H1 (cell line): Measurements from ENCODE around the gene E2F3. TPM values are rescaled to one million over a fixed set of nuclear protein-coding genes. Genes with fewer than 3 reads are reported as not detected.

Source experiments
- CTCF ChIA-PET: fragments of 300-600 bp; sonication (Branson Sonifier 250); formaldehyde crosslinking; loops from one replicate; lab custom pipeline; 2021; ENCODE audit not compliant: partially characterized antibody; lab: Charles Lee
- POLR2A ChIA-PET: fragments of 300-600 bp; sonication (Branson Sonifier 250); formaldehyde crosslinking; loops from one replicate; lab custom pipeline; 2021; ENCODE audit warnings: inconsistent platforms; ENCODE audit not compliant: partially characterized antibody; lab: Charles Lee
- DNase-seq, 2 experiments: peaks; one replicate each; pipeline versions ENCODE4 v3.0.0 to v3.0.0-alpha.2; 2010 to 2022; ENCODE audit warnings: low spot score in 2 of 2, low read depth in 1 of 2, mixed read lengths in 1 of 2
- FAIRE-seq: peaks from 2 replicates; lab custom pipeline; 2011; peaks lifted over from hg19 to GRCh38; lab: Jason Lieb, UNC
- H2AFZ ChIP-seq: 2 replicates; pipeline ENCODE4 v1.8.1; 2012; ENCODE audit warnings: low read length, inconsistent platforms
- H2AK5ac ChIP-seq: 2 replicates; pipeline ENCODE4 v1.6.1; 2013; ENCODE audit warnings: low read depth, low read length
- H2BK120ac ChIP-seq: replicated peaks from 2 replicates; pipeline ENCODE3; 2013; ENCODE audit warnings: low read depth, low read length, inconsistent platforms
- H2BK12ac ChIP-seq: 2 replicates; pipeline ENCODE4 v1.6.1; 2013; ENCODE audit warnings: low read depth, low read length
- H2BK15ac ChIP-seq: 2 replicates; pipeline ENCODE4 v1.6.1; 2013; ENCODE audit warnings: low read length
- H2BK20ac ChIP-seq: 2 replicates; pipeline ENCODE4 v1.6.1; 2013; ENCODE audit warnings: low read length
- H2BK5ac ChIP-seq: 2 replicates; pipeline ENCODE4 v1.6.1; 2013; ENCODE audit warnings: low read depth, low read length
- H3K14ac ChIP-seq: 2 replicates; pipeline ENCODE4 v1.6.1; 2013; ENCODE audit warnings: inconsistent platforms; ENCODE audit not compliant: insufficient read length
- H3K18ac ChIP-seq: 2 replicates; pipeline ENCODE4 v1.6.1; 2013; ENCODE audit warnings: low read length; ENCODE audit errors: extremely low read depth
- H3K23ac ChIP-seq: 2 replicates; pipeline ENCODE4 v1.6.1; 2013; ENCODE audit warnings: inconsistent platforms; ENCODE audit not compliant: insufficient read length
- H3K23me2 ChIP-seq: 2 replicates; pipeline ENCODE4 v1.6.1; 2013; ENCODE audit warnings: low read depth, low read length
- H3K27ac ChIP-seq: 2 replicates; pipeline ENCODE4 v1.6.1; 2011; ENCODE audit warnings: low read depth, low read length, inconsistent platforms
- H3K27me3 ChIP-seq, 4 experiments: replicated peaks in 1 of 4; 1 replicate in 1 of 4; 2 replicates in 3 of 4; pipeline versions ENCODE4 v1.6.1 to v1.8.1; 2011 to 2013; ENCODE audit warnings: low read length in 3 of 4, mild to moderate bottlenecking in 3 of 4, inconsistent platforms in 2 of 4, mixed read lengths in 2 of 4, moderate library complexity in 1 of 4; ENCODE audit not compliant: control insufficient read depth in 3 of 4, insufficient read depth in 3 of 4; ENCODE audit errors: extremely low read depth in 1 of 4
- H3K36me3 ChIP-seq, 4 experiments: 2 replicates each; pipeline versions ENCODE4 v1.6.1 to v1.8.1; 2011 to 2013; ENCODE audit warnings: mild to moderate bottlenecking in 4 of 4, low read length in 3 of 4, moderate library complexity in 2 of 4, control low read depth in 1 of 4, inconsistent platforms in 1 of 4; ENCODE audit not compliant: insufficient read depth in 4 of 4, control insufficient read depth in 2 of 4
- H3K4ac ChIP-seq: replicated peaks from 2 replicates; pipeline ENCODE3; 2013; ENCODE audit warnings: low read length, low read depth, mixed read lengths, inconsistent platforms; ENCODE audit not compliant: insufficient read length
- H3K4me1 ChIP-seq, 4 experiments: replicated peaks in 1 of 4; 1 replicate in 1 of 4; 2 replicates in 3 of 4; pipeline versions ENCODE4 v1.6.1 to v1.8.1; 2011 to 2013; ENCODE audit warnings: low read length in 3 of 4, inconsistent platforms in 2 of 4, mixed read lengths in 1 of 4; ENCODE audit not compliant: insufficient read depth in 4 of 4, control insufficient read depth in 3 of 4
- H3K4me2 ChIP-seq, 2 experiments: 2 replicates each; pipeline versions ENCODE4 v1.6.1 to v1.8.1; 2011 to 2013; ENCODE audit warnings: low read depth in 2 of 2, low read length in 2 of 2, control low read depth in 1 of 2, inconsistent platforms in 1 of 2, mild to moderate bottlenecking in 1 of 2; ENCODE audit not compliant: insufficient read depth in 1 of 2
- H3K4me3 ChIP-seq, 4 experiments: fragments of 200-600, 300-600 bp in 1 of 4; sonication (generic), shearing (Covaris generic), sonication (Bioruptor Twin) in 1 of 4; 2 replicates each; pipeline versions ENCODE4 v1.5.1 to v1.8.1; 2011 to 2016; ENCODE audit warnings: low read length in 4 of 4, low read depth in 3 of 4, control low read depth in 2 of 4, inconsistent platforms in 2 of 4, mild to moderate bottlenecking in 2 of 4, mixed read lengths in 1 of 4, moderate library complexity in 1 of 4; ENCODE audit not compliant: insufficient read depth in 2 of 4; ENCODE audit errors: extremely low read depth in 1 of 4
- H3K56ac ChIP-seq: replicated peaks from 2 replicates; pipeline ENCODE3; 2013; ENCODE audit warnings: low read depth, mild to moderate bottlenecking, mixed read lengths, low read length, inconsistent platforms; ENCODE audit not compliant: insufficient read length
- H3K79me1 ChIP-seq: 2 replicates; pipeline ENCODE4 v1.6.1; 2013; ENCODE audit warnings: low read depth, low read length, control low read depth
- H3K79me2 ChIP-seq, 2 experiments: 2 replicates each; pipeline versions ENCODE4 v1.6.1 to v1.8.1; 2012 to 2013; ENCODE audit warnings: low read length in 2 of 2, mild to moderate bottlenecking in 2 of 2, inconsistent platforms in 1 of 2; ENCODE audit not compliant: insufficient read depth in 2 of 2, control insufficient read depth in 1 of 2
- H3K9ac ChIP-seq, 4 experiments: replicated peaks in 1 of 4; 1 replicate in 1 of 4; 2 replicates in 3 of 4; pipeline versions ENCODE4 v1.6.1 to v1.8.1; 2011 to 2013; ENCODE audit warnings: low read depth in 3 of 4, low read length in 3 of 4, control low read depth in 2 of 4, mild to moderate bottlenecking in 2 of 4, moderate library complexity in 2 of 4, inconsistent platforms in 1 of 4; ENCODE audit errors: extremely low read depth in 1 of 4
- H3K9me3 ChIP-seq, 2 experiments: 2 replicates each; pipeline versions ENCODE4 v1.6.1 to v1.8.1; 2012 to 2013; ENCODE audit warnings: mild to moderate bottlenecking in 2 of 2, moderate library complexity in 2 of 2, control low read depth in 1 of 2, inconsistent platforms in 1 of 2, low read depth in 1 of 2, low read length in 1 of 2, mixed read lengths in 1 of 2; ENCODE audit not compliant: insufficient read depth in 2 of 2
- H4K20me1 ChIP-seq, 2 experiments: replicated peaks in 1 of 2; 2 replicates each; pipeline versions ENCODE3 to v1.8.1; 2011 to 2013; ENCODE audit warnings: inconsistent platforms in 2 of 2, low read length in 2 of 2, mild to moderate bottlenecking in 1 of 2; ENCODE audit not compliant: insufficient read depth in 2 of 2, control insufficient read depth in 1 of 2
- H4K5ac ChIP-seq: 2 replicates; pipeline ENCODE4 v1.6.1; 2013; ENCODE audit warnings: low read length, low read depth, mixed read lengths, inconsistent platforms; ENCODE audit not compliant: insufficient read length
- H4K8ac ChIP-seq: 2 replicates; pipeline ENCODE4 v1.8.0; 2013; ENCODE audit warnings: mild to moderate bottlenecking, moderate library complexity, low read length, inconsistent platforms; ENCODE audit not compliant: insufficient read depth; ENCODE audit errors: extremely low read depth
- H4K91ac ChIP-seq: replicated peaks from 2 replicates; pipeline ENCODE3; 2013; ENCODE audit warnings: low read length, mixed read lengths, inconsistent platforms; ENCODE audit not compliant: insufficient read length
- BCL11A ChIP-seq, 2 experiments: IDR thresholded peaks; one replicate each; pipeline ENCODE4 v1.6.1; 2011; ENCODE audit warnings: low read depth in 2 of 2, low read length in 2 of 2, mild to moderate bottlenecking in 2 of 2
- CBX8 ChIP-seq: fragments of 300-800, 300-1000 bp; sonication (generic); IDR thresholded peaks from 2 replicates; pipeline ENCODE4 v1.7.1; 2016; ENCODE audit warnings: low read depth, low read length, borderline replicate concordance
- RAD21 ChIP-seq, 2 experiments: IDR thresholded peaks in 1 of 2; conservative IDR thresholded peaks in 1 of 2; 2 replicates each; pipeline ENCODE4 v1.6.1; 2011; ENCODE audit warnings: low read depth in 2 of 2, low read length in 2 of 2, improper control_type of control experiment in 1 of 2, inconsistent platforms in 1 of 2, mild to moderate bottlenecking in 1 of 2, moderate library complexity in 1 of 2
- SIX5 ChIP-seq: IDR thresholded peaks from 2 replicates; pipeline ENCODE4 v1.6.1; 2011; ENCODE audit warnings: mild to moderate bottlenecking, low read depth, low read length
- SP1 ChIP-seq: IDR thresholded peaks from 2 replicates; pipeline ENCODE4 v1.6.1; 2011; ENCODE audit warnings: low read depth, low read length
- TAF7 ChIP-seq: optimal IDR thresholded peaks from 2 replicates; pipeline ENCODE3; 2011; ENCODE audit warnings: low read depth, mild to moderate bottlenecking, inconsistent platforms, low read length, moderate library complexity, borderline replicate concordance
- TCF12 ChIP-seq: IDR thresholded peaks from 2 replicates; pipeline ENCODE4 v1.6.1; 2011; ENCODE audit warnings: low read depth, mild to moderate bottlenecking, low read length
- WGBS, 2 experiments: shearing (Covaris generic) in 1 of 2; methylation state at CpG; one replicate each; pipeline versions ENCODE4 v1.1.6 to v1.1.7; 2013 to 2015; ENCODE audit warnings: low lambda C conversion rate in 2 of 2, mixed read lengths in 2 of 2, inconsistent platforms in 1 of 2, low coverage in 1 of 2, missing lambda C conversion rate in 1 of 2; ENCODE audit not compliant: insufficient replicate concordance in 2 of 2, insufficient coverage in 1 of 2, insufficient read length in 1 of 2; ENCODE audit errors: extremely low coverage in 1 of 2, missing lambda C conversion rate in 1 of 2; 5-methylcytosine and 5-hydroxymethylcytosine counted together
- polyA plus RNA-seq, 7 experiments: library from polyadenylated mRNA; depleted of rRNA in 3 of 7; stranded (reverse) in 5 of 7; unstranded in 2 of 7; fragments of >200 nt in 5 of 7; fragments of 200-250 nt in 2 of 7; gene quantifications; 1 replicate in 5 of 7; 2 replicates in 1 of 7; 4 replicates in 1 of 7; pipeline versions ENCODE4 v1.2.1 to v1.2.3, GENCODE V29; 2011 to 2013; ENCODE audit warnings: missing spikeins in 2 of 7, mixed read lengths in 2 of 7
- total RNA-seq: library from RNA; stranded (reverse); fragmentation: NEBNext Ultra II Directional; extraction: Animal tissue kit (Norgen Biotek cat#: 25700); gene quantifications from 2 replicates; pipeline ENCODE4 v1.2.1, GENCODE V29; 2021

E2F3 gene
- total and polyA plus RNA-seq, 2 of the 8 experiments (the other 6 are each of a cell fraction or from before 2014, with no cell fraction given), result 14.9 to 42.2 TPM

- Histone ChIP-seq H4K20me1 (peaks cover 2 to 4% of the 10 kb centered on the region in 2 experiments), H3K14ac (no peak overlapping the region), H2BK120ac (no peak overlapping the region), H3K36me3 (0 out of 8 replicates have a peak, but pooled peaks cover 0 to 4% (median 0%) of the 10 kb centered on the region in 4 experiments), H2BK20ac (no peak overlapping the region), H2BK15ac (no peak overlapping the region), H3K9me3 (no peaks in the 10 kb centered on the region), H2AK5ac (no peak overlapping the region), H3K4me1 (peaks cover 0 to 3% (median 1%) of the 10 kb centered on the region in 4 experiments; a peak in 3 of 7 replicates), H3K79me2 (peaks cover 0 to 85% of the 10 kb centered on the region in 2 experiments; a peak in 3 of 4 replicates), H3K27ac (no peak overlapping the region; the same call in 1 of the 2 replicates), H2AFZ (no peak overlapping the region), H3K9ac (no peak overlapping the region), H2BK12ac (no peak overlapping the region), H3K27me3 (no peaks in the 10 kb centered on the region), H3K23ac (no peak overlapping the region), H3K4me3 (no peak overlapping the region), H3K23me2 (no peaks in the 10 kb centered on the region), H2BK5ac (no peak overlapping the region), H3K79me1 (peaks cover 12% of the 10 kb centered on the region), H3K4ac (no peak overlapping the region), H3K18ac (no peak overlapping the region), H3K56ac (no peak overlapping the region), H3K4me2 (no peak overlapping the region), H4K5ac (no peak overlapping the region), H4K91ac (no peak overlapping the region), H4K8ac (no peak overlapping the region)
- no peak for DNase-seq
- TF ChIP-seq TCF12 (no peak), SIX5 (no peak), SP1 (no peak), CBX8 (no peak), TAF7 (no peak), BCL11A (IDR thresholded peaks at IDR 0.05; ENCODE audit: low read depth in 2 of 2, low read length in 2 of 2) (no peak), RAD21 (IDR thresholded peaks at IDR 0.05 in 1 of 2, conservative IDR thresholded peaks at IDR 0.05 in 1 of 2; ENCODE audit: low read depth in 2 of 2, low read length in 2 of 2) (0 out of 4 replicates have a peak, but pooled peaks of 1 of the 2 experiments have one; percentile 11)
- FAIRE-seq, result no peak
- 77% methylated on average over 1 of the region's 1 CpG; no CpG with 5 or more reads in 1 of the 2 experiments for WGBS, 2 experiments
- CTCF ChIA-PET, result interaction anchor here (0.7 to 1.7 kb wide), 2 partner anchors 68 to 1641 kb away, joined by 4 to 6 read pairs; no protein-coding TSS in a partner anchor
- POLR2A ChIA-PET, result interaction anchor here (1.1 to 1.5 kb wide), 2 partner anchors 19 to 72 kb away, joined by 3 read pairs; partner anchors contain the start of gene E2F3
Measured at GRCh38 chr6:20473518-20473917, 71.8 kb downstream of the E2F3 start.
